GM12872 (cell line): ENCODE results near the gene MLX.

Experiments used
- CTCF ChIP-seq: IDR thresholded peaks from 3 replicates; pipeline ENCODE4 v1.5.1; 2011; ENCODE audit warnings: low read depth, mild to moderate bottlenecking, low read length, moderate library complexity; ENCODE audit not compliant: insufficient read depth

Gene MLX

GRCh38 chr17:42521666-42522262 is 45.1 kb upstream of the MLX start:
- no peak for TF ChIP-seq CTCF

GRCh38 chr17:42522263-42522790 is 44.6 kb upstream of the MLX start:
- no peak for TF ChIP-seq CTCF

- no peak for TF ChIP-seq CTCF
Measured at GRCh38 chr17:42522798-42523278, 44.1 kb upstream of the MLX start.

GRCh38 chr17:42525221-42525620 is 41.7 kb upstream of the MLX start:
- no peak for TF ChIP-seq CTCF

- no peak for TF ChIP-seq CTCF
Measured at GRCh38 chr17:42526031-42526444, 40.9 kb upstream of the MLX start.

GRCh38 chr17:42527932-42528331 is 39.0 kb upstream of the MLX start:
- no peak for TF ChIP-seq CTCF

GRCh38 chr17:42529061-42529460 is 37.8 kb upstream of the MLX start:
- TF ChIP-seq CTCF, result no peak
